H1 (cell line): Measurements from ENCODE around the gene PDZRN3. TPM values are rescaled to one million over a fixed set of nuclear protein-coding genes. Genes with fewer than 3 reads are reported as not detected.

ENCODE experiments used
- CTCF ChIA-PET: fragments of 300-600 bp; sonication (Branson Sonifier 250); formaldehyde crosslinking; loops from one replicate; lab custom pipeline; 2021; ENCODE audit not compliant: partially characterized antibody; lab: Charles Lee
- POLR2A ChIA-PET: fragments of 300-600 bp; sonication (Branson Sonifier 250); formaldehyde crosslinking; loops from one replicate; lab custom pipeline; 2021; ENCODE audit warnings: inconsistent platforms; ENCODE audit not compliant: partially characterized antibody; lab: Charles Lee
- DNase-seq, 2 experiments: peaks; one replicate each; pipeline versions ENCODE4 v3.0.0 to v3.0.0-alpha.2; 2010 to 2022; ENCODE audit warnings: low spot score in 2 of 2, low read depth in 1 of 2, mixed read lengths in 1 of 2
- FAIRE-seq: peaks from 2 replicates; lab custom pipeline; 2011; peaks lifted over from hg19 to GRCh38; lab: Jason Lieb, UNC
- H2AFZ ChIP-seq: 2 replicates; pipeline ENCODE4 v1.8.1; 2012; ENCODE audit warnings: low read length, inconsistent platforms
- H2AK5ac ChIP-seq: 2 replicates; pipeline ENCODE4 v1.6.1; 2013; ENCODE audit warnings: low read depth, low read length
- H2BK120ac ChIP-seq: replicated peaks from 2 replicates; pipeline ENCODE3; 2013; ENCODE audit warnings: low read depth, low read length, inconsistent platforms
- H2BK12ac ChIP-seq: 2 replicates; pipeline ENCODE4 v1.6.1; 2013; ENCODE audit warnings: low read depth, low read length
- H2BK15ac ChIP-seq: 2 replicates; pipeline ENCODE4 v1.6.1; 2013; ENCODE audit warnings: low read length
- H2BK20ac ChIP-seq: 2 replicates; pipeline ENCODE4 v1.6.1; 2013; ENCODE audit warnings: low read length
- H2BK5ac ChIP-seq: 2 replicates; pipeline ENCODE4 v1.6.1; 2013; ENCODE audit warnings: low read depth, low read length
- H3K14ac ChIP-seq: 2 replicates; pipeline ENCODE4 v1.6.1; 2013; ENCODE audit warnings: inconsistent platforms; ENCODE audit not compliant: insufficient read length
- H3K18ac ChIP-seq: 2 replicates; pipeline ENCODE4 v1.6.1; 2013; ENCODE audit warnings: low read length; ENCODE audit errors: extremely low read depth
- H3K23ac ChIP-seq: 2 replicates; pipeline ENCODE4 v1.6.1; 2013; ENCODE audit warnings: inconsistent platforms; ENCODE audit not compliant: insufficient read length
- H3K23me2 ChIP-seq: 2 replicates; pipeline ENCODE4 v1.6.1; 2013; ENCODE audit warnings: low read depth, low read length
- H3K27ac ChIP-seq: 2 replicates; pipeline ENCODE4 v1.6.1; 2011; ENCODE audit warnings: low read depth, low read length, inconsistent platforms
- H3K27me3 ChIP-seq, 4 experiments: replicated peaks in 1 of 4; 1 replicate in 1 of 4; 2 replicates in 3 of 4; pipeline versions ENCODE4 v1.6.1 to v1.8.1; 2011 to 2013; ENCODE audit warnings: low read length in 3 of 4, mild to moderate bottlenecking in 3 of 4, inconsistent platforms in 2 of 4, mixed read lengths in 2 of 4, moderate library complexity in 1 of 4; ENCODE audit not compliant: control insufficient read depth in 3 of 4, insufficient read depth in 3 of 4; ENCODE audit errors: extremely low read depth in 1 of 4
- H3K36me3 ChIP-seq, 4 experiments: 2 replicates each; pipeline versions ENCODE4 v1.6.1 to v1.8.1; 2011 to 2013; ENCODE audit warnings: mild to moderate bottlenecking in 4 of 4, low read length in 3 of 4, moderate library complexity in 2 of 4, control low read depth in 1 of 4, inconsistent platforms in 1 of 4; ENCODE audit not compliant: insufficient read depth in 4 of 4, control insufficient read depth in 2 of 4
- H3K4ac ChIP-seq: replicated peaks from 2 replicates; pipeline ENCODE3; 2013; ENCODE audit warnings: low read length, low read depth, mixed read lengths, inconsistent platforms; ENCODE audit not compliant: insufficient read length
- H3K4me1 ChIP-seq, 4 experiments: replicated peaks in 1 of 4; 1 replicate in 1 of 4; 2 replicates in 3 of 4; pipeline versions ENCODE4 v1.6.1 to v1.8.1; 2011 to 2013; ENCODE audit warnings: low read length in 3 of 4, inconsistent platforms in 2 of 4, mixed read lengths in 1 of 4; ENCODE audit not compliant: insufficient read depth in 4 of 4, control insufficient read depth in 3 of 4
- H3K4me2 ChIP-seq, 2 experiments: 2 replicates each; pipeline versions ENCODE4 v1.6.1 to v1.8.1; 2011 to 2013; ENCODE audit warnings: low read depth in 2 of 2, low read length in 2 of 2, control low read depth in 1 of 2, inconsistent platforms in 1 of 2, mild to moderate bottlenecking in 1 of 2; ENCODE audit not compliant: insufficient read depth in 1 of 2
- H3K4me3 ChIP-seq, 4 experiments: fragments of 200-600, 300-600 bp in 1 of 4; sonication (generic), shearing (Covaris generic), sonication (Bioruptor Twin) in 1 of 4; 2 replicates each; pipeline versions ENCODE4 v1.5.1 to v1.8.1; 2011 to 2016; ENCODE audit warnings: low read length in 4 of 4, low read depth in 3 of 4, control low read depth in 2 of 4, inconsistent platforms in 2 of 4, mild to moderate bottlenecking in 2 of 4, mixed read lengths in 1 of 4, moderate library complexity in 1 of 4; ENCODE audit not compliant: insufficient read depth in 2 of 4; ENCODE audit errors: extremely low read depth in 1 of 4
- H3K56ac ChIP-seq: replicated peaks from 2 replicates; pipeline ENCODE3; 2013; ENCODE audit warnings: low read depth, mild to moderate bottlenecking, mixed read lengths, low read length, inconsistent platforms; ENCODE audit not compliant: insufficient read length
- H3K79me1 ChIP-seq: 2 replicates; pipeline ENCODE4 v1.6.1; 2013; ENCODE audit warnings: low read depth, low read length, control low read depth
- H3K79me2 ChIP-seq, 2 experiments: 2 replicates each; pipeline versions ENCODE4 v1.6.1 to v1.8.1; 2012 to 2013; ENCODE audit warnings: low read length in 2 of 2, mild to moderate bottlenecking in 2 of 2, inconsistent platforms in 1 of 2; ENCODE audit not compliant: insufficient read depth in 2 of 2, control insufficient read depth in 1 of 2
- H3K9ac ChIP-seq, 4 experiments: replicated peaks in 1 of 4; 1 replicate in 1 of 4; 2 replicates in 3 of 4; pipeline versions ENCODE4 v1.6.1 to v1.8.1; 2011 to 2013; ENCODE audit warnings: low read depth in 3 of 4, low read length in 3 of 4, control low read depth in 2 of 4, mild to moderate bottlenecking in 2 of 4, moderate library complexity in 2 of 4, inconsistent platforms in 1 of 4; ENCODE audit errors: extremely low read depth in 1 of 4
- H3K9me3 ChIP-seq, 2 experiments: 2 replicates each; pipeline versions ENCODE4 v1.6.1 to v1.8.1; 2012 to 2013; ENCODE audit warnings: mild to moderate bottlenecking in 2 of 2, moderate library complexity in 2 of 2, control low read depth in 1 of 2, inconsistent platforms in 1 of 2, low read depth in 1 of 2, low read length in 1 of 2, mixed read lengths in 1 of 2; ENCODE audit not compliant: insufficient read depth in 2 of 2
- H4K20me1 ChIP-seq, 2 experiments: replicated peaks in 1 of 2; 2 replicates each; pipeline versions ENCODE3 to v1.8.1; 2011 to 2013; ENCODE audit warnings: inconsistent platforms in 2 of 2, low read length in 2 of 2, mild to moderate bottlenecking in 1 of 2; ENCODE audit not compliant: insufficient read depth in 2 of 2, control insufficient read depth in 1 of 2
- H4K5ac ChIP-seq: 2 replicates; pipeline ENCODE4 v1.6.1; 2013; ENCODE audit warnings: low read length, low read depth, mixed read lengths, inconsistent platforms; ENCODE audit not compliant: insufficient read length
- H4K8ac ChIP-seq: 2 replicates; pipeline ENCODE4 v1.8.0; 2013; ENCODE audit warnings: mild to moderate bottlenecking, moderate library complexity, low read length, inconsistent platforms; ENCODE audit not compliant: insufficient read depth; ENCODE audit errors: extremely low read depth
- H4K91ac ChIP-seq: replicated peaks from 2 replicates; pipeline ENCODE3; 2013; ENCODE audit warnings: low read length, mixed read lengths, inconsistent platforms; ENCODE audit not compliant: insufficient read length
- ATF2 ChIP-seq: IDR thresholded peaks from 2 replicates; pipeline ENCODE4 v1.6.1; 2012; ENCODE audit warnings: low read length, inconsistent platforms
- BRCA1 ChIP-seq: IDR thresholded peaks from 2 replicates; pipeline ENCODE4 v1.6.1; 2012; ENCODE audit warnings: low read depth, low read length, improper control_type of control experiment
- CEBPB ChIP-seq: IDR thresholded peaks from 2 replicates; pipeline ENCODE4 v1.6.1; 2012; ENCODE audit warnings: low read depth, low read length
- CHD2 ChIP-seq: IDR thresholded peaks from 2 replicates; pipeline ENCODE4 v1.6.1; 2012; ENCODE audit warnings: low read length, improper control_type of control experiment
- EP300 ChIP-seq, 2 experiments: IDR thresholded peaks; 1 replicate in 1 of 2; 2 replicates in 1 of 2; pipeline ENCODE4 v1.6.1; 2011 to 2012; ENCODE audit warnings: low read depth in 2 of 2, low read length in 2 of 2, mild to moderate bottlenecking in 2 of 2, borderline replicate concordance in 1 of 2, inconsistent platforms in 1 of 2, moderate library complexity in 1 of 2
- GABPA ChIP-seq: IDR thresholded peaks from 2 replicates; pipeline ENCODE4 v1.6.1; 2011; ENCODE audit warnings: mild to moderate bottlenecking, low read length, moderate library complexity, borderline replicate concordance; ENCODE audit not compliant: insufficient read depth
- JUND ChIP-seq: IDR thresholded peaks from 2 replicates; pipeline ENCODE4 v1.6.1; 2011; ENCODE audit warnings: mild to moderate bottlenecking, improper control_type of control experiment, low read length
- MAX ChIP-seq: IDR thresholded peaks from 2 replicates; pipeline ENCODE4 v1.6.1; 2012; ENCODE audit warnings: inconsistent platforms
- SAP30 ChIP-seq: fragments of 300-600 bp; sonication (generic); IDR thresholded peaks from 2 replicates; pipeline ENCODE4 v1.7.1; 2012; ENCODE audit warnings: low read length, moderate library complexity, mild to moderate bottlenecking, inconsistent platforms; ENCODE audit not compliant: insufficient read depth, insufficient replicate concordance
- SIX5 ChIP-seq: IDR thresholded peaks from 2 replicates; pipeline ENCODE4 v1.6.1; 2011; ENCODE audit warnings: mild to moderate bottlenecking, low read depth, low read length
- SUZ12 ChIP-seq: fragments of 200-600 bp; sonication (generic); IDR thresholded peaks from 2 replicates; pipeline ENCODE4 v1.6.1; 2012; ENCODE audit warnings: mild to moderate bottlenecking, inconsistent platforms, low read length, moderate library complexity, mixed read lengths
- TAF7 ChIP-seq: optimal IDR thresholded peaks from 2 replicates; pipeline ENCODE3; 2011; ENCODE audit warnings: low read depth, mild to moderate bottlenecking, inconsistent platforms, low read length, moderate library complexity, borderline replicate concordance
- WGBS, 2 experiments: shearing (Covaris generic) in 1 of 2; methylation state at CpG; one replicate each; pipeline versions ENCODE4 v1.1.6 to v1.1.7; 2013 to 2015; ENCODE audit warnings: low lambda C conversion rate in 2 of 2, mixed read lengths in 2 of 2, inconsistent platforms in 1 of 2, low coverage in 1 of 2, missing lambda C conversion rate in 1 of 2; ENCODE audit not compliant: insufficient replicate concordance in 2 of 2, insufficient coverage in 1 of 2, insufficient read length in 1 of 2; ENCODE audit errors: extremely low coverage in 1 of 2, missing lambda C conversion rate in 1 of 2; 5-methylcytosine and 5-hydroxymethylcytosine counted together
- polyA plus RNA-seq, 7 experiments: library from polyadenylated mRNA; depleted of rRNA in 3 of 7; stranded (reverse) in 5 of 7; unstranded in 2 of 7; fragments of >200 nt in 5 of 7; fragments of 200-250 nt in 2 of 7; gene quantifications; 1 replicate in 5 of 7; 2 replicates in 1 of 7; 4 replicates in 1 of 7; pipeline versions ENCODE4 v1.2.1 to v1.2.3, GENCODE V29; 2011 to 2013; ENCODE audit warnings: missing spikeins in 2 of 7, mixed read lengths in 2 of 7
- total RNA-seq: library from RNA; stranded (reverse); fragmentation: NEBNext Ultra II Directional; extraction: Animal tissue kit (Norgen Biotek cat#: 25700); gene quantifications from 2 replicates; pipeline ENCODE4 v1.2.1, GENCODE V29; 2021

PDZRN3 gene
- total and polyA plus RNA-seq, 2 of the 8 experiments (the other 6 are each of a cell fraction or from before 2014, with no cell fraction given): 4.2 to 20.5 TPM

GRCh38 chr3:73465926-73466325, 158.8 kb downstream of the PDZRN3 start:
- no peak overlapping the region for H4K8ac ChIP-seq
- no peaks in the 10 kb centered on the region for H4K20me1 ChIP-seq
- H3K27me3 ChIP-seq: peaks cover 0 to 2% (median 0%) of the 10 kb centered on the region in 4 experiments; a peak in 1 of 7 replicates
- H2AFZ ChIP-seq: no peak overlapping the region
- WGBS, 2 experiments: 77% methylated on average over 2 of the region's 2 CpGs; no CpG with 5 or more reads in 1 of the 2 experiments
- no peak overlapping the region for H2BK12ac ChIP-seq
- peaks cover 0 to 2% of the 10 kb centered on the region in 2 experiments; a peak in 1 of 4 replicates for H3K79me2 ChIP-seq
- no peak overlapping the region for H3K9ac ChIP-seq
- H3K79me1 ChIP-seq: no peaks in the 10 kb centered on the region
- H3K36me3 ChIP-seq: no peaks in the 10 kb centered on the region
- no peak overlapping the region for H3K27ac ChIP-seq
- no peak overlapping the region for H2BK5ac ChIP-seq
- no peak for DNase-seq
- H2BK20ac ChIP-seq: no peak overlapping the region
- H4K91ac ChIP-seq: no peak overlapping the region
- H2BK120ac ChIP-seq: no peak overlapping the region
- H3K9me3 ChIP-seq: no peaks in the 10 kb centered on the region
- ChIA-PET POLR2A (no interaction called here), CTCF (interaction anchor here (1.5 kb wide), 1 partner anchor 9 kb away, joined by 3 read pairs; no protein-coding TSS in a partner anchor)
- H3K4me2 ChIP-seq: no peak overlapping the region
- FAIRE-seq: no peak
- H3K56ac ChIP-seq: no peak overlapping the region
- no peak overlapping the region for H3K14ac ChIP-seq
- H3K23me2 ChIP-seq: no peaks in the 10 kb centered on the region
- no peak overlapping the region for H4K5ac ChIP-seq
- H3K18ac ChIP-seq: no peak overlapping the region
- no peaks in the 10 kb centered on the region for H3K4me1 ChIP-seq
- H2BK15ac ChIP-seq: no peak overlapping the region
- no peak overlapping the region for H3K23ac ChIP-seq
- H2AK5ac ChIP-seq: no peak overlapping the region
- no peak overlapping the region for H3K4me3 ChIP-seq
- no peak overlapping the region for H3K4ac ChIP-seq
- no peak for TF ChIP-seq JUND
- no peak for TF ChIP-seq CHD2
- no peak for TF ChIP-seq TAF7
- TF ChIP-seq MAX: no peak
- TF ChIP-seq GABPA: no peak
- no peak for TF ChIP-seq EP300 (IDR thresholded peaks at IDR 0.05; ENCODE audit: borderline replicate concordance in 1 of 2, low read depth in 2 of 2, low read length in 2 of 2)
- TF ChIP-seq BRCA1: no peak
- no peak for TF ChIP-seq CEBPB
- TF ChIP-seq ATF2: no peak
- TF ChIP-seq SIX5: no peak
- no peak for TF ChIP-seq SAP30
- TF ChIP-seq SUZ12: no peak
